HPDE6-E6E7 (cell line): ENCODE measurements around the gene SLC35F6.

Experiments used
- DNase-seq: peaks from one replicate; pipeline ENCODE4 v3.0.0; 2011; ENCODE audit warnings: missing footprints; ENCODE audit errors: extremely low spot score

SLC35F6 gene

GRCh38 chr2:26820932-26821331 lies 56.8 kb downstream of the SLC35F6 start:
- DNase-seq, result no peak

DNA sequence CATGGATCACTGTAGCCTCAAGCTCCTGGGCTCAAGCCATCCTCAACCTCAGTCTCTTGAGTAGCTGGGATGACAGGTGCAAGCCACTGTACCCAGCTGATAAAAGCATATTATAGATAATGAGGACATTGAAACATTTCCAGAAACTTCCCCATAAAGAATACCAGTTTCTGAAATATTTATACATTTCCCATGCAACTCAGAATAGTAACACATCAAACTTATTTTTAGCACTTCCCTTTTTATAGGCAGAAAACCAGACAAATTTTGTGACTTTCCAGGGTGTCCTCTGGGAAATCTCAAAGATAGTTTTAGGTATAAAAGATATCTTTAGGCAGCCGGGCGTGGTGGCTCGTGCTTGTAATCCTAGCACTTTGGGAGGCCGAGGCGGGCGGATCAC lies 58.8 kb downstream of the SLC35F6 start:
- no peak for DNase-seq
